ENCODE results near the gene NCOR1. TPM values are rescaled to one million over a fixed set of nuclear protein-coding genes. Genes with fewer than 3 reads are reported as not detected.

NCOR1 gene
- total and polyA plus RNA-seq, 8 donors, result 36.7 to 123 (median 49.5) TPM

- WGBS, 2 donors, result 71 to 80% methylated on average over 6 of the region's 6 CpGs
- no peak overlapping the region for H3K4me3 ChIP-seq
- no peak overlapping the region for H3K27ac ChIP-seq
- DNase-seq, result no peak
- H3K27me3 ChIP-seq, result no peaks in the 10 kb centered on the region
- no peaks in the 10 kb centered on the region for H3K9me3 ChIP-seq
- intact Hi-C loops (cut with DNase I), result loop anchor here in 1 of 3 donors (5.0 kb wide), 1 partner anchor 169 kb away; no protein-coding TSS in a partner anchor
- peaks cover 0 to 6% (median 0%) of the 10 kb centered on the region in 3 donors for H3K36me3 ChIP-seq
- no peak for FAIRE-seq
- no peak for TF ChIP-seq CTCF (IDR thresholded peaks at IDR 0.05)
- no peak for ATAC-seq
- peaks cover 0 to 7% (median 5%) of the 10 kb centered on the region in 3 donors for H3K4me1 ChIP-seq
These were observed 219.0 kb downstream of the NCOR1 start for GRCh38 chr17:15996322-15996721.

GRCh38 chr17:15981646-15982580 is 233.4 kb downstream of the NCOR1 start:
- Histone ChIP-seq H3K4me1 (no peaks in the 10 kb centered on the region), H3K36me3 (peaks cover 0 to 36% (median 14%) of the 10 kb centered on the region in 3 donors), H3K27me3 (no peaks in the 10 kb centered on the region), H3K4me3 (no peak overlapping the region), H3K9me3 (no peaks in the 10 kb centered on the region), H3K27ac (no peak overlapping the region)
- DNase-seq, result no peak
- no peak for ATAC-seq
- intact Hi-C loops (cut with DNase I), result no loop called here
- 85 to 89% methylated on average over 5 of the region's 5 CpGs for WGBS, 2 donors
- no peak for TF ChIP-seq CTCF (IDR thresholded peaks at IDR 0.05)
- no peak for FAIRE-seq

- WGBS, 2 donors, result 44 to 67% methylated on average over 2 of the region's 2 CpGs
- no peak for TF ChIP-seq CTCF (IDR thresholded peaks at IDR 0.05)
- no peak for ATAC-seq
- Histone ChIP-seq H3K36me3 (peaks cover 0 to 31% (median 8%) of the 10 kb centered on the region in 3 donors), H3K4me1 (no peaks in the 10 kb centered on the region), H3K27me3 (no peaks in the 10 kb centered on the region), H3K9me3 (no peaks in the 10 kb centered on the region), H3K4me3 (no peak overlapping the region), H3K27ac (no peak overlapping the region)
- intact Hi-C loops (cut with DNase I), result no loop called here
- no peak for DNase-seq
- FAIRE-seq, result no peak
These were observed 234.1 kb downstream of the NCOR1 start for GRCh38 chr17:15981208-15981607.

Other genes starting within 250 kb of the NCOR1 start
- gene ZSWIM7, start 215.8 kb downstream of the NCOR1 start, total RNA-seq, result 10 to 100 TPM in 4 of 6 donors, 1 to 10 TPM in 2; 6.6 to 13.4 (median 10.7) TPM
- 10 to 100 TPM; 24.6 to 30.6 TPM for gene ZSWIM7, start 215.8 kb downstream of the NCOR1 start, polyA plus RNA-seq
- gene TTC19, start 215.7 kb downstream of the NCOR1 start, total RNA-seq, result 10 to 100 TPM; 16.8 to 22.7 (median 19.3) TPM
- gene TTC19, start 215.7 kb downstream of the NCOR1 start, polyA plus RNA-seq, result 10 to 100 TPM; 11.4 to 27.9 TPM
- gene PIGL, start 1.7 kb upstream of the NCOR1 start, total RNA-seq, result 10 to 100 TPM; 11.3 to 21.3 (median 13.8) TPM
- 10 to 100 TPM; 23.1 to 27.1 TPM for gene PIGL, start 1.7 kb upstream of the NCOR1 start, polyA plus RNA-seq
- gene CENPV, start 137.9 kb upstream of the NCOR1 start, total RNA-seq, result 10 to 100 TPM in 2 of 6 donors, 1 to 10 TPM in 4; 7.6 to 12.6 (median 8.6) TPM
- gene CENPV, start 137.9 kb upstream of the NCOR1 start, polyA plus RNA-seq, result 10 to 100 TPM; 19.2 to 26.1 TPM
- 100 to 1,000 TPM; 479 to 972 (median 684) TPM for gene UBB, start 165.6 kb upstream of the NCOR1 start, total RNA-seq
- 100 to 1,000 TPM; 321 to 937 TPM for gene UBB, start 165.6 kb upstream of the NCOR1 start, polyA plus RNA-seq
- gene TRPV2, start 200.0 kb upstream of the NCOR1 start, total RNA-seq, result 10 to 100 TPM in 2 of 6 donors, 1 to 10 TPM in 4; 2.8 to 14.7 (median 6.0) TPM
- 10 to 100 TPM in 1 of 2 donors, 1 to 10 TPM in 1; 7.8 to 10.8 TPM for gene TRPV2, start 200.0 kb upstream of the NCOR1 start, polyA plus RNA-seq

Data from pancreas (tissue), 10 donors.